ENCODE measurements around the gene ZC3H12D.
A peak's percentile ranks its signal among the peaks of the same experiment; 100 is the strongest.
"Not testable (repeated sequence)": the region's sequence is repeated elsewhere in the genome, so short reads cannot be mapped to it uniquely, and the experiment has no call there.

Gene ZC3H12D

DNA sequence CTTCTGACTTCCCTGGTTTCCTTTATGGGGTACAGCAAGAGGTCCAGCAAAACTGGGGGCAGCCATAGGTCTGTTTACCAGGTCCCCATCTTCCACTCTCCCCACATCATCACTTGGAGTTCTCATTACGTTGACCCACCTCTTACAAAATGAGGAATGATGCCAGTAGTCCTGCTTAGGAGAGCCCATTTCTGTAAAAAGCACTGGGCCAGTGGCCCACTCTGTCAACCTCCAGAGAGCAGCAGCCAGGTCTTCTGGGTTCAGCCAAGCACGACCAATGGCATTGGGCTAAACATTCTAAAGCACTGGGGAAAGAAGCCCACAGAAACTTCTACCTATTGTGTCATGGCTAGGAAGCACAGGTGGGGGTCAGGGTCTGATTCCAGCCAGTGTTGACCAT lies 13.9 kb downstream of the ZC3H12D start:
- Histone ChIP-seq H3K4me3 (ENCODE audit: control insufficient read depth in 1 of 7, extremely low read depth in 1 of 7, insufficient read depth in 4 of 7, low read depth in 2 of 7, low read length in 6 of 7) (no peak overlapping the region), H3K27ac (ENCODE audit: insufficient read depth in 1 of 2, low read depth in 1 of 2, low read length in 2 of 2, poor library complexity in 1 of 2, severe bottlenecking in 2 of 2) (no peak overlapping the region), H3K4me1 (ENCODE audit: control extremely low read depth in 1 of 4, control insufficient read depth in 4 of 4, insufficient read depth in 4 of 4, low read length in 3 of 4) (peaks cover 0 to 6% (median 0%) of the 10 kb centered on the region in 4 experiments), H3K9me3 (ENCODE audit: control extremely low read depth in 1 of 5, control insufficient read depth in 4 of 5, insufficient read depth in 2 of 5, low read depth in 1 of 5, low read length in 4 of 5) (no peaks in the 10 kb centered on the region), H3K36me3 (ENCODE audit: control insufficient read depth in 4 of 4, insufficient read depth in 4 of 4, low read length in 3 of 4) (peaks cover 0 to 5% (median 2%) of the 10 kb centered on the region in 4 experiments), H3K27me3 (replicated peaks in 2 of 5; ENCODE audit: control insufficient read depth in 4 of 5, insufficient read depth in 5 of 5, low read length in 4 of 5) (no peaks in the 10 kb centered on the region)
- DNase-seq = no peak
- ChIA-PET CTCF (no interaction called here), POLR2A (no interaction called here)
- WGBS (ENCODE audit: insufficient coverage) = 100% methylated on average over 2 of the region's 2 CpGs

DNA sequence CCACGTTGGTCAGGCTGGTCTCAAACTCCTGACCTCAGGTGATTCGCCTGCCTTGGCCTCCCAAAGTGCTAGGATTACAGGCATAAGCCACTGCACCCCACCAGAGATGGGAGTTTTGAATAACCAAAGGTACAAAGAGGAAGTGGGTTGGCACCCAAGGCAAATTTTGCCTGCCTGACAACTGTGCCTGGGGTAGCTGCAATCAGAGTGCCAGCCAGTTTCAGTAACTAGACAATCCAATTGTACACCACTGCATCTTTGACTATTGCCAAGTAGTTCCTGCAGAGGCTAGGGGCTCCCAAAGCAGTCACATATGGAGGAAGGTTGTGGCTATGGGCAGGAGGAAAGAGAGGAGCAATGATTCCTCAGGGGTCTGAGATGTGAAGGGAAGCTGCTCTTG lies 16.6 kb downstream of the ZC3H12D start:
- WGBS (ENCODE audit: insufficient coverage) = 83% methylated on average over 2 of the region's 2 CpGs
- Histone ChIP-seq H3K36me3 (ENCODE audit: control insufficient read depth in 4 of 4, insufficient read depth in 4 of 4, low read length in 3 of 4) (peaks cover 0 to 3% (median 0%) of the 10 kb centered on the region in 4 experiments), H3K4me3 (ENCODE audit: control insufficient read depth in 1 of 7, extremely low read depth in 1 of 7, insufficient read depth in 4 of 7, low read depth in 2 of 7, low read length in 6 of 7) (no peak overlapping the region), H3K27me3 (replicated peaks in 2 of 5; ENCODE audit: control insufficient read depth in 4 of 5, insufficient read depth in 5 of 5, low read length in 4 of 5) (no peaks in the 10 kb centered on the region), H3K27ac (ENCODE audit: insufficient read depth in 1 of 2, low read depth in 1 of 2, low read length in 2 of 2, poor library complexity in 1 of 2, severe bottlenecking in 2 of 2) (no peak overlapping the region), H3K4me1 (ENCODE audit: control extremely low read depth in 1 of 4, control insufficient read depth in 4 of 4, insufficient read depth in 4 of 4, low read length in 3 of 4) (peaks cover 0 to 6% (median 0%) of the 10 kb centered on the region in 4 experiments), H3K9me3 (ENCODE audit: control extremely low read depth in 1 of 5, control insufficient read depth in 4 of 5, insufficient read depth in 2 of 5, low read depth in 1 of 5, low read length in 4 of 5) (no peaks in the 10 kb centered on the region)
- DNase-seq = peak in 1 of 3 donors; percentile 12
- CTCF ChIA-PET = no interaction called here
- POLR2A ChIA-PET = interaction anchor here (0.6 kb wide), 1 partner anchor 578 kb away, joined by 4 read pairs; no protein-coding TSS in a partner anchor

DNA sequence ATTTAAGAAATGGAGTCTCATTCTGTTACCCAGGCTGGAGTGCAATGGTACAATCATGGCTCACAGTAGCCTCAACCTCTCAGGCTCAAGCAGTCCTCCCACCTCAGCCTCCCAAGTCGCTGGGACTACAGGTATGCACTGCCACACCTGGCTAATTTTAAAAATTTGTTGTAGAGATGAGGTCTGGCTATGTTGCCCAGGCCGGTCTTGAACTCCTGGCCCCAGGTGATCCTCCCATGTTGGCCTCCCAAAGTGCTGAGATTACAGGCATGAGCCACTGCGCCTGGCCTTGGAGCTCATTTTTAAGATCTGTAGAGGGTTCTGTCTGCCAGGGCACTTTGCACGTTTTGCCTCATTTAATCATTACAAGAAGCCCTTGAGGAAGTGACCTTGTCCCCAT lies 17.5 kb downstream of the ZC3H12D start:
- no peak for DNase-seq
- Histone ChIP-seq H3K9me3 (ENCODE audit: control extremely low read depth in 1 of 5, control insufficient read depth in 4 of 5, insufficient read depth in 2 of 5, low read depth in 1 of 5, low read length in 4 of 5) (no peaks in the 10 kb centered on the region), H3K4me1 (ENCODE audit: control extremely low read depth in 1 of 4, control insufficient read depth in 4 of 4, insufficient read depth in 4 of 4, low read length in 3 of 4) (peaks cover 0 to 6% (median 0%) of the 10 kb centered on the region in 4 experiments), H3K27ac (ENCODE audit: insufficient read depth in 1 of 2, low read depth in 1 of 2, low read length in 2 of 2, poor library complexity in 1 of 2, severe bottlenecking in 2 of 2) (no peak overlapping the region), H3K27me3 (replicated peaks in 2 of 5; ENCODE audit: control insufficient read depth in 4 of 5, insufficient read depth in 5 of 5, low read length in 4 of 5) (no peaks in the 10 kb centered on the region), H3K4me3 (ENCODE audit: control insufficient read depth in 1 of 7, extremely low read depth in 1 of 7, insufficient read depth in 4 of 7, low read depth in 2 of 7, low read length in 6 of 7) (no peak overlapping the region), H3K36me3 (ENCODE audit: control insufficient read depth in 4 of 4, insufficient read depth in 4 of 4, low read length in 3 of 4) (peaks cover 0 to 3% (median 1%) of the 10 kb centered on the region in 4 experiments)
- CTCF ChIA-PET = interaction anchor here (1.3 to 1.6 kb wide), 2 partner anchors 34 to 50 kb away, joined by 4 read pairs; no protein-coding TSS in a partner anchor
- POLR2A ChIA-PET = interaction anchor here (0.6 kb wide), 1 partner anchor 11 kb away, joined by 4 read pairs; no protein-coding TSS in a partner anchor
- 100% methylated on average over 3 of the region's 4 CpGs for WGBS (ENCODE audit: insufficient coverage)

DNA sequence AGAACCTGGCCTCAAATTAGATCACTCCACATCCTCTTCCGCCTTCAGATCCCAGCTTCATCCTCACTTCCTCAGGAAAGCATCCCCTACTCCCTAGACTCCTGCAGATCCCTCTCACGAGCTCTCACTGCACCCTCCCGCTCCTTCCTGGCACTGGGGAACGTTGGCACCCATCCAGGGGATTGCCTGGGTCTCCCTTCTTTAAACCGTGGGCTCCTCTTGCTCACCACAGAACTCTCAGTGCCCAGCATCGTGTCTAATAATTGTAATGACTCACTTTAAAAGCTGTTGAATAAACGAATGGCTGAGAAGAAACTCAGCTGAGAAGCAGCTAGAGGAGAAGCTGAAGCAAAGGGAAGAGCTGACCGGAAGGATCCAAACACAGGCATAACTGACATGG lies 20.4 kb downstream of the ZC3H12D start:
- ChIA-PET POLR2A (interaction anchor here (1.1 kb wide), 1 partner anchor 10 kb away, joined by 3 read pairs; no protein-coding TSS in a partner anchor), CTCF (interaction anchor here (1.0 kb wide), 2 partner anchors 11 to 28 kb away, joined by 3 read pairs; no protein-coding TSS in a partner anchor)
- no peak for DNase-seq
- Histone ChIP-seq H3K4me1 (ENCODE audit: control extremely low read depth in 1 of 4, control insufficient read depth in 4 of 4, insufficient read depth in 4 of 4, low read length in 3 of 4) (peaks cover 0 to 6% (median 0%) of the 10 kb centered on the region in 4 experiments), H3K9me3 (ENCODE audit: control extremely low read depth in 1 of 5, control insufficient read depth in 4 of 5, insufficient read depth in 2 of 5, low read depth in 1 of 5, low read length in 4 of 5) (no peaks in the 10 kb centered on the region), H3K27me3 (replicated peaks in 2 of 5; ENCODE audit: control insufficient read depth in 4 of 5, insufficient read depth in 5 of 5, low read length in 4 of 5) (no peaks in the 10 kb centered on the region), H3K4me3 (ENCODE audit: control insufficient read depth in 1 of 7, extremely low read depth in 1 of 7, insufficient read depth in 4 of 7, low read depth in 2 of 7, low read length in 6 of 7) (no peak overlapping the region), H3K27ac (ENCODE audit: insufficient read depth in 1 of 2, low read depth in 1 of 2, low read length in 2 of 2, poor library complexity in 1 of 2, severe bottlenecking in 2 of 2) (no peak overlapping the region), H3K36me3 (ENCODE audit: control insufficient read depth in 4 of 4, insufficient read depth in 4 of 4, low read length in 3 of 4) (peaks cover 0 to 2% (median 2%) of the 10 kb centered on the region in 4 experiments)
- WGBS (ENCODE audit: insufficient coverage) = 88% methylated on average over 7 of the region's 8 CpGs

DNA sequence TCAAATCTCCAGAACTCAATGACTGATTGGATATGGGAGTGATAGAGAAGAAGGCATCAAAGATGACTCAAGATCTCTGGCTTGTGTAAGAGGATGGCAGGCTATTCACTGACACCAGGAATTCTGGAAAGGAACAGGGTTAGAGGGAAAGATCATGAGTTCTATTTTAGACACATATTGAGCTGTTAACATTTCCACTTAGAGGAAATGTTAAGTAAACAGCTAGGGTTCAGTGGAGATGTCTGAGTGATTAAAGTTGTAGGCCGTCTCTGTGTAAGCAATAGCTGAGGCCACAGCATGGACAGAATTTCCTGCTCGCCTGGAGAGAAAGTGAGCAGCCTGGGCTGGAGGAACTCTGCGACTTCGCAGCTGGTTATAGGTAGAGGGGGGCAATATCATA lies 21.0 kb downstream of the ZC3H12D start:
- Histone ChIP-seq H3K4me1 (ENCODE audit: control extremely low read depth in 1 of 4, control insufficient read depth in 4 of 4, insufficient read depth in 4 of 4, low read length in 3 of 4) (peaks cover 0 to 6% (median 0%) of the 10 kb centered on the region in 4 experiments), H3K27me3 (replicated peaks in 2 of 5; ENCODE audit: control insufficient read depth in 4 of 5, insufficient read depth in 5 of 5, low read length in 4 of 5) (no peaks in the 10 kb centered on the region), H3K9me3 (ENCODE audit: control extremely low read depth in 1 of 5, control insufficient read depth in 4 of 5, insufficient read depth in 2 of 5, low read depth in 1 of 5, low read length in 4 of 5) (no peaks in the 10 kb centered on the region), H3K27ac (ENCODE audit: insufficient read depth in 1 of 2, low read depth in 1 of 2, low read length in 2 of 2, poor library complexity in 1 of 2, severe bottlenecking in 2 of 2) (no peak overlapping the region), H3K36me3 (ENCODE audit: control insufficient read depth in 4 of 4, insufficient read depth in 4 of 4, low read length in 3 of 4) (peaks cover 0 to 5% (median 2%) of the 10 kb centered on the region in 4 experiments), H3K4me3 (ENCODE audit: control insufficient read depth in 1 of 7, extremely low read depth in 1 of 7, insufficient read depth in 4 of 7, low read depth in 2 of 7, low read length in 6 of 7) (no peak overlapping the region)
- CTCF ChIA-PET = interaction anchor here (1.0 kb wide), 2 partner anchors 9 to 27 kb away, joined by 3 read pairs; no protein-coding TSS in a partner anchor
- WGBS (ENCODE audit: insufficient coverage) = 92% methylated on average over 2 of the region's 4 CpGs
- POLR2A ChIA-PET = interaction anchor here (1.1 kb wide), 1 partner anchor 10 kb away, joined by 3 read pairs; no protein-coding TSS in a partner anchor
- DNase-seq = no peak

DNA sequence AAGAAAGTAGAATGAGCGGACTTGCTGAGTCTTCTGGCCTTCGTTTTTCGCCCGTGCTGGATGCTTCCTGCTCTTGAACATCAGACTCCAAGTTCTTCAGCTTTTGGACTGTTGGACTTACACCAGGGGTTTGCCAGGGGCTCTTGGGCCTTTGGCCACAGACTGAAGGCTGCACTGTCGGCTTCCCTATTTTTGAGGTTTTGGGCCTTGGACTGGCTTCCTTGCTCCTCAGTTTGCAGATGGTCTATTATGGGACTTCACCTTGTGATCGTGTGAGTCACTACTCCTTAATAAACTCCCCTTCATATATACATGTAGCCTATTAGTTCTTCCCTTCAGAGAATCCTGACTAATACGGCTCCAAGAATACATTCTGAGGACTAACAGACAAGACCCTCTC lies 22.1 kb downstream of the ZC3H12D start:
- H3K4me3 ChIP-seq (ENCODE audit: control insufficient read depth in 1 of 7, extremely low read depth in 1 of 7, insufficient read depth in 4 of 7, low read depth in 2 of 7, low read length in 6 of 7); H3K9me3 ChIP-seq (ENCODE audit: control extremely low read depth in 1 of 5, control insufficient read depth in 4 of 5, insufficient read depth in 2 of 5, low read depth in 1 of 5, low read length in 4 of 5); H3K27ac ChIP-seq (ENCODE audit: insufficient read depth in 1 of 2, low read depth in 1 of 2, low read length in 2 of 2, poor library complexity in 1 of 2, severe bottlenecking in 2 of 2); POLR2A ChIA-PET; H3K36me3 ChIP-seq (ENCODE audit: control insufficient read depth in 4 of 4, insufficient read depth in 4 of 4, low read length in 3 of 4); H3K4me1 ChIP-seq (ENCODE audit: control extremely low read depth in 1 of 4, control insufficient read depth in 4 of 4, insufficient read depth in 4 of 4, low read length in 3 of 4); DNase-seq; H3K27me3 ChIP-seq (replicated peaks in 2 of 5; ENCODE audit: control insufficient read depth in 4 of 5, insufficient read depth in 5 of 5, low read length in 4 of 5): not testable (repeated sequence)
- CTCF ChIA-PET = interaction anchor here (1.0 kb wide), 1 partner anchor 8 kb away, joined by 3 read pairs; no protein-coding TSS in a partner anchor
- whole genome bisulfite sequencing (ENCODE audit: insufficient coverage) = 95% methylated on average over 6 of the region's 7 CpGs

DNA sequence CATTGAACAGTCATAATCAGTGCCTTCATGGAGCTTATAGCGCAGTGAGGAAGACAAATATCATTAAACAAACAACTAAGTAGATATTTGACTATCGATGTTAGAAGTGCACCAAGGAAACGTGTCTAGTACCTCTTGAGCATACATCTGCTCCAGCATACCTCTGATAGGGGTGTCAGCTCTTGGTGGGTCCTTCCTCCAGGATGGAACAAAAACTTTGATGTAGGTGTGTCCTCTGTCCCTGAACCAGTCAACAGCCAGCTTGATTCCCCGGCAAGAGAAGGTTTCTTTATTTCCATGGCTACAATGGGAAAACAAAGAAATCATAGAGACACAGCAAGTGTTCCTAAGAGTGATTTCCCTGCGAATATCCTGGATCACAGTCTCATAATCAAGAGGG lies 23.1 kb downstream of the ZC3H12D start:
- 100% methylated on average over 5 of the region's 5 CpGs for WGBS (ENCODE audit: insufficient coverage)
- no peaks in the 10 kb centered on the region for H3K27me3 ChIP-seq (replicated peaks in 2 of 5; ENCODE audit: control insufficient read depth in 4 of 5, insufficient read depth in 5 of 5, low read length in 4 of 5)
- H3K4me1 ChIP-seq (ENCODE audit: control extremely low read depth in 1 of 4, control insufficient read depth in 4 of 4, insufficient read depth in 4 of 4, low read length in 3 of 4) = no peaks in the 10 kb centered on the region
- DNase-seq = no peak
- H3K36me3 ChIP-seq (ENCODE audit: control insufficient read depth in 4 of 4, insufficient read depth in 4 of 4, low read length in 3 of 4) = peaks cover 0 to 5% (median 2%) of the 10 kb centered on the region in 4 experiments
- no peak overlapping the region for H3K4me3 ChIP-seq (ENCODE audit: control insufficient read depth in 1 of 7, extremely low read depth in 1 of 7, insufficient read depth in 4 of 7, low read depth in 2 of 7, low read length in 6 of 7)
- no peak overlapping the region for H3K27ac ChIP-seq (ENCODE audit: insufficient read depth in 1 of 2, low read depth in 1 of 2, low read length in 2 of 2, poor library complexity in 1 of 2, severe bottlenecking in 2 of 2)
- H3K9me3 ChIP-seq (ENCODE audit: control extremely low read depth in 1 of 5, control insufficient read depth in 4 of 5, insufficient read depth in 2 of 5, low read depth in 1 of 5, low read length in 4 of 5) = no peaks in the 10 kb centered on the region
- POLR2A ChIA-PET = no interaction called here
- CTCF ChIA-PET = interaction anchor here (1.4 kb wide), 1 partner anchor 23 kb away, joined by 3 read pairs; no protein-coding TSS in a partner anchor
